HG02571 (cell line): ENCODE data around the gene AGPAT3.

Experiments used
- ATAC-seq: cut with Tn5 transposase; IDR thresholded peaks from one replicate; pipeline ENCODE4 v1.9.1; 2021; ENCODE audit warnings: mild to moderate bottlenecking, moderate library complexity; ENCODE audit not compliant: unreplicated experiment

The AGPAT3 gene

DNA sequence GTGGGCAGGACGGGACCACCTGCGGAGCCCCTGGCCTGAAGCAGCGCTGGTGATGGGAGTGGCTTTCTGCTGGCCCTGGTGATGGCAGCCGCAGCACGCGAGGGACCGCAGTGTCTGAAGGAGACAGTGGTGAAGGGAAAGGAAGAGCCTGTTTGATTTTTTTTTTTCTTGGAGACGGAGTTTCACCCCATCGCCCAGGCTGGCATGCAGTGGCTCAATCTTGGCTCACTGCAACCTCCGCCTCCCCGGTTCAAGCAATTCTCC is 106.9 kb downstream of the AGPAT3 start:
- ATAC-seq: no peak

DNA sequence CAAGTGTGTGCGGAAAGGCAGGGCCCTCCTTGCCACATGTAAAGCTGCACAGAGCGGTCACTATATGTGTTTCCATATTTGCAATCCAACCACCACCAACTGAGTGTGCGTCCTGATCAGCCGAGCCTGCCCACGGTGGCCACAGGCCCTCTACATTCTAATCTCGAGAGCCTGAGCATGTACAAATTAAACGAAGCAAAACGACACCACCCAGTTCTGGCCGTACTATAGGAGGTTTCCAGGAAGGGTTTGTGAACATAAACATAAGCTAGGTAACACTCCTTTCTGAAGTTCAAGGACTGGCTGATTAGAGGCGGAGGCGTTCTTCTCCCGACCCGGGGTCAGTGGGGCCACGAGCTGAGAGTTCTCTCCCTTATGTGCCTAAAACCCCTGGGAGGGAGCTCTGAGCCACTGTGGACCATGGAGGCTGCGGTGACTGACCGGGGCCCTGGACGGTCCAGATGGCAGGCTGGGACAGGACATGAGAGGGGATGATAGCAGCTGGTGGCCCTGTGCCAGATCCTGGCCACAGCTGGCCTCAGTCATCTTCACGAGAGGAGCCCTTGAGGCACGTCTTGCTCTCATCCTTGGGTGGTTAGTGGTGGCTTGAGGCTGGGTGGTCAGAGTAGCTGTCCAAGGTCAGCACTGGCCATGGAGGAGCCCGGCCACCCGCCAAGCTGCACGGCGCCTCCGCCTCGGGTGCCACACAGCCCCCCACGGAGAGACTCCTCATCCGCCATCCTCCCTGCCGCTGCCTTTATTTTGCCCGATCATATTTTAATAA is 108.0 kb downstream of the AGPAT3 start:
- ATAC-seq: no peak

DNA sequence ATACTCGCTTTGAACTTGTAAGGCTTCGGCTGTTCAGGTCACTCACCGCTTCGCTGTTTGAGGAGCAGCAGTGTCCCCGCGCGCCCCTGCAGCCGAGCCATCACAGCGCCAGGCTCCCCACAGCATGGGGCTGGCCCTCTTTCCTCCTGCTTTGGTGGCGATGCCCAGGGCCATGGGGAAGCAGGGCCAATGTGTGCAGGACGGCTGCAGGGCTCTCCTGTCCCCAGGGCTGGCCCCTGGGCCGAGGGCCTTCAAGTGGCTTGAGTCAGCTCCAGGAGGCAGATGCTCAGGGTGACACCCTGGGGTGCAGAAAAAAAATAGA is 108.6 kb downstream of the AGPAT3 start:
- no peak for ATAC-seq

DNA sequence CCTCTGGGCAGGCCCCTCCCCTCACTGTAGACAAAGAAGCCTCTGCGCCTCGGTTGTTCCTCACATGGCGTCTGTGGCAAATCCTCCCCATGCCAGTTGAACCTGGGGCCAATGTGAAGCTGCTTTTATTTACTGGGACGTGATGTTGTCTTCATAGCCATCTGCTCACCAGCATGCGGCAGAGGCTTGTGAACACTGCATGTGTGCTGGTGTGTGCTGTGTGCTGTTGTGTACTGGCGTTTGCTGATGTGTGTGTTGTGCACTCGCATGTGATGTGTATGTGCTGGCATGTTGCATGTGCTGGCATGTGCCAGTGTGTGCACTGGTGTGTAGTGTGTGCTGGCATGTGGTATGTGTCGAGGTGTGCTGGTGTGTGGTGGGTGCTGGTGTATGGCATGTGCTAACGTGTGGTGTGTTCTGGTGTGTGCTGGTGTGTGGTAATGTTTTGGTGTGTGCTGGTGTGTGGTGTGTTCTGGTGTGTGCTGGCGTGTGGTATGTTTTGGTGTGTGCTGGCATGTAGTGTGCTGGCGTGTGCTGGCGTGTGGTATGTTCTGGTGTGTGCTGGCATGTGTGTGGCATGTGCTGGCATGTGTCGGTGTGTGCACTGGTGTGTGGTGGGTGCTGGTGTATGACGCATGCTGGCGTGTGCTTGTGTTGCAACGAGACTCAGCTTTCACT is 109.9 kb downstream of the AGPAT3 start:
- no peak for ATAC-seq

DNA sequence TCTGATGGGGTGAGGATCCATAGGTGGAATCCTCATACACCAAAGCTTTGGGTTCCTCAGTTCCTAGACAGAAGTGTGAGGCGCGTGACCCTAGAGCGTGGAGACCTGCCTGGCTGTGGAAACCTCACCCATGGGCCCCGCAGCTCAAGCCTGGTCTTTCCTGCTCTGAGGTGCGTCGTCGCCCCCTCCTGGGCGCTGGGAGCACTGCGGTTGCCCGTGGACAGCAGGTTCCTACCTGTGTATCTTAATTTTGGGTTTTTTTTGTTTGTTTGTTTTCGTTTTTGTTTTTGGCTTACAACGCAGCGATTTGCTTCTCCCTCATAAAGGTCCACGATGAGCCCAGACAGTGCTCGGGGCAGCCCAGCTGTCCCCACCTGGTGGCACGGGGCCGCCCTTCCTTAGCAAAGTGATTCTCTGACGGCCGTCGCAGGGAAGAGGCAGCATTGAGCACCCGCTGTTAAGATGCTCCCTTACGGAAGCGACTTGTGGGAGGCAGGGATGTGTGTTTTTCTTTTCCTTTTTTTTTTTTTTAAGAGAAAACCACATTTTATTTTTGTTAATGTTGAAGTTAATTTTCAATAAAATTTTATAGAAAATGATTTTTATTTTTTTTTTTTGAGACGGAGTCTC is 110.6 kb downstream of the AGPAT3 start:
- ATAC-seq: no peak

DNA sequence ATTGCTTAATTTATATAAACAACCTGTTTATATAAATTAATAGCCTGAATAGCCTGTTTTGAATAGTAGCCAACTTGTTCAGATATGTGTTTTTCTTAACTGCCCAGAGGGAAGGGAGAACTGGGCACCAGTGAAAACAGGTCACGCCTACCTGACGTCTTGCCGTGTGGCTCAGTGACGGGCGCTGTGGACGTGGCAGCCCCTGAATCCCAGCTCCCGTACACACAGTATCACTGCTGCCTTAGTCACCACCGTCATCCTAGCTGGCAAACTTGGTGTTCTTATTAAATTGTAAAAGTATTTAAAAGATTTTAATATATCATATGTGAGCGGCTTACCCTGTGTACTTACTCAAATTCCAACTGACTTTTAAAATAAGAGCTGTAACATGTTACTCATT is 111.6 kb downstream of the AGPAT3 start:
- ATAC-seq: no peak

DNA sequence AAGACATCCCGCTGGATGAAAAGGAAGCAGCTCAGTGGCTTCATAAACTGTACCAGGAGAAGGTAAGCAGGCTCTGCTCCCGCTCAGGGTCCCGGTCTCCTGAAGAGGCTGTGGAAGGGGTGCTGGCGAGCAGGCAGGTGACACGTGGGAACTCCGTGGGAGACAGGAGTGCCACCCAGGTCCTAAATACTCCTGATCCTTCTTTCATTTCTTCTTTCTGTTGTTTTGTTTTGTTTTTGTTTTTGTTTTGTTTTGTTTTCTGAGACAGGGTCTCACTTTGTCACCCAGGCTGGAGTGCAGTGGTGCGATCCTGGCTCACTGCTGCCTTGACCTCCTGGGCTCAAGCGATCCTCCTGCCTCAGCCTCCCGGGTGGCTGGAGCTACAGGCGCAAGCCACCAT is 113.0 kb downstream of the AGPAT3 start:
- no peak for ATAC-seq

DNA sequence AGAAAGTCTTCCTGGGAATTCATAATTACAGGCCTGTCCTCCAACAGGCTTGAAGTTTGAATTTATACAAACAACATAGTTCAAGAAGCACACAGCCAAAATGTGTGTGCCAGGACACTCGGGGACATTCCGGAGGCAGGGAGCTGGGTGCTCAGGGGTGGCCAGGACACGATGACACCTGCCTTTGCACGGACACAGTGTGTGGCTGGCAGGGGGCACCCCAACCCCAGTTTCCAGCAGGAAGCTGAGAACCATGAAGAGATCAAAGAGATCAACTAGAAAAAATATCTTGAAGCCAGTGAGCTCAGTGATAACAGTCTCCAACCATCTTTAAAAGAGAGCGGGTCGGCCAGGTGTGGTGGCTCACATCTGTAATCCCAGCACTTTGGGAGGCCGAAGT is 114.6 kb downstream of the AGPAT3 start:
- no peak for ATAC-seq

DNA sequence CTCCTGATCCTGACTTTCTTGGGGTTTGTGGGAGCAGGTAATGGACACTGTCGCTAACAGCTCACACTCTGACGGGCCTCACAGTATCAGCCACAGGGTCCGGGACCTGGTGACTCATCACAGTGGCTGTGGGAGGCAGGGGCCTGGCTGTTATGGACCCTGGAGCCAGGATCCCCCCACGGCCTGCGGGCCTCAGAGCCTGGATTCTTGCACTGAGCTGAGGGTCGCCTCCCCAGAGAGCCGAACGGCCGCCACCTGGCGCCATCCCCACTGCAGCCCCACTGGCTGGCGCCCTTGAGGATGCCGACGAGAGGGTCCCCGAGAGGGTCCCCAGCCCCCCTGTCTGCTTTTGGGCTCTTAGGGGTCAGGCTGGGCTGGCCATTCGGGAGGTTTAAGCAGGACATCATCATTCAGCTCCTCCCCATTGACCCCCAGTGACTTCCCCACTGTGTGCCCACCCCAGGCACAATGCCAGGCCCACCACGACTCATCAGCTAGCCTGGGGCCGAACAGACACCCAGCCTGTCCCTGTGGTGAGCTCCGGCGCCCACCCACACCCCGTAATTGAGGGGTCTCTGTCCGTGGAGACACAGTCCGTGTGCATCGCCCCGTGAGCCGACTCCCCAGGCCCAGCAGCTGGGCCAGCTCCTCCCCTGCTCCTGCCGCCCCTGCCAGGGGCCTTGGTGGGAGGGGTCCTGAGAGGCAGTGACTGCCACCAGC is 116.3 kb downstream of the AGPAT3 start:
- ATAC-seq: no peak

DNA sequence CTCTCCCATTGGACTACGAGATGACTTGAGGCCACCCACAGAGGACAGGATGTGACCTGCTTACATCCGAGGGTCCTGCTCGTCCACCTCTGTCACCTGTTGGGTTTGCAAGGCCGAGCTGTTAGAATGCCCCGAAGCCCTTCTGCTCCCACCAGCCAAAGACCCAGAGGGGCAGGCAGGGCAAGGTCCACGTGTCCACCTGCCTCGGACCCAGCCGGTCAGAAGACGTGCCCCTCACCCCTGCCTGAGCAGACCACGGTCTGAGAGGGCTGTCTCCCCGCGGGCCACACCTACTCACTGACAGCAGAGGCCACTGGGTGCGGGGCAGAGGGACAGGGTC is 116.8 kb downstream of the AGPAT3 start:
- ATAC-seq: no peak

DNA sequence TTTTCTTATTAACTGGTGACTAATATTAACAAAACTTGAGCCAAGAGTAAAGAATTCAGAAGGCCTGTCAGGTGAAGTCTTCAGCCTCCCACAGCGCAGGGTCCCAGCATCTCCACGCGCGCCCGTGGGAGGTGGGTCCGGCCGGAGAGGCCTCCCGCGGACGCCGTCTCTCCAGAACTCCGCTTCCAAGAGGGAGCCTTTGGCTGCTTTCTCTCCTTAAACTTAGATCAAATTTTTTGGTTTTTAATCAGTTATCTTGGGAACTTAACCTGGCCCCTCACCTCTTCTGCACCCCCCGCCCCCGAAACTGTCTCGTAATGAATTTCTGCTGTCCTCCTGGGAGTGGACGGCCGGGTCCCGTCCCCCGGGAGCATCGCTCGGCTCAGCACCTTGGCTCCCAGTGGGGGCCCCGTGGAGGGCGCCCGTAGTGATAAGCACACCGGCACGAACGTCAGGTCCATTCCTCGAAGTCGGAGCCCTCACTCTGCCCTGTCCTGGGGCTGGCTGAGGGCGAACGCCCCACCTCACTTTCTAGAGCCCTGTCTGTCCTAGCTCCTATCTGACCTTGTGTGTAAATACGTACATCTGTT is 117.6 kb downstream of the AGPAT3 start:
- no peak for ATAC-seq

DNA sequence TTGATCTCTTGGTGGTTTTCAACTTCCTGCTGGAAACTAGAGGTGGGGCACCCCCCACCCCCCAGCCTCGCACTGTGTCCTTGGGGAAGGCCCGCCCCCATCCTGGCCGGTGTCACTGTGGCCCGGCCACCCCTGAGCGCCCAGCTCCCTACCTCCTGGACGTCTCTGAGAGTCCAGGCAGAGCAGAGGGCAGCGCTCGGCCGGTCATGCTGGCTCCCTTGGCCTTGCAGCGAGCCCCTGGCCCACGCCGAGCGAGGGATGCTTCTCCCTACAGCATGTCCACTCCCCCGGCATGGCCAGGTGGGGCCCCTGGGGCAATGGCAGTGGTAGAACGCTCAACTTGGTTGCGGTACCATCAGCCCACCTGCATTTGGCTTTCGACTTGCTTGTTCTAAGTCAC is 118.4 kb downstream of the AGPAT3 start:
- ATAC-seq: no peak

DNA sequence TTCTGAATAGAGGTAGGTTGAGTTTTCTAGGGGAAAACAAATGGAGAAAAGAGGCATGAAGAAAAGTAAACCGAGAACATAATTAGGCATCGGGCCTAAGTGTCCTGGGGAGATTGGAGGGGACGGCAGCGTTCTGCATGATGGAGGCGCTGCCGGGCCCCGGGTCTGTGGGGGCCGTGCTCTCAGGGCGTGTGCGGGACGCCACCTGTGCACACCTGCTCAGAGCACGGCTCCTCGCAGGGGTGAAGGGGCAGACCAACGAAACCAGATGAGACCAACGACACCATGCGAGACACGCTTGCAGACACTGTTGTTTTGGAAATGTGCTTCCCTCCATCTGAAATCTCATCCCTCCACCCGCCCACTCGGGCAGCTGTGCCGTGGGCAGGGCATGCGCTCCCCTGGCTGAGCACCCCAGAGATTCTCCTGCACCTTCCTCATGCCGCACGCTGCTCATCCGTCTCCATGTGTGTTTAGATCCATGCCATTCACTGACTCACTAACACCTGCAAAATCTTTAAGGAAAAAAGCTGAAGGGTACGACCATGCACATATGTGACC is 118.9 kb downstream of the AGPAT3 start:
- ATAC-seq: no peak

DNA sequence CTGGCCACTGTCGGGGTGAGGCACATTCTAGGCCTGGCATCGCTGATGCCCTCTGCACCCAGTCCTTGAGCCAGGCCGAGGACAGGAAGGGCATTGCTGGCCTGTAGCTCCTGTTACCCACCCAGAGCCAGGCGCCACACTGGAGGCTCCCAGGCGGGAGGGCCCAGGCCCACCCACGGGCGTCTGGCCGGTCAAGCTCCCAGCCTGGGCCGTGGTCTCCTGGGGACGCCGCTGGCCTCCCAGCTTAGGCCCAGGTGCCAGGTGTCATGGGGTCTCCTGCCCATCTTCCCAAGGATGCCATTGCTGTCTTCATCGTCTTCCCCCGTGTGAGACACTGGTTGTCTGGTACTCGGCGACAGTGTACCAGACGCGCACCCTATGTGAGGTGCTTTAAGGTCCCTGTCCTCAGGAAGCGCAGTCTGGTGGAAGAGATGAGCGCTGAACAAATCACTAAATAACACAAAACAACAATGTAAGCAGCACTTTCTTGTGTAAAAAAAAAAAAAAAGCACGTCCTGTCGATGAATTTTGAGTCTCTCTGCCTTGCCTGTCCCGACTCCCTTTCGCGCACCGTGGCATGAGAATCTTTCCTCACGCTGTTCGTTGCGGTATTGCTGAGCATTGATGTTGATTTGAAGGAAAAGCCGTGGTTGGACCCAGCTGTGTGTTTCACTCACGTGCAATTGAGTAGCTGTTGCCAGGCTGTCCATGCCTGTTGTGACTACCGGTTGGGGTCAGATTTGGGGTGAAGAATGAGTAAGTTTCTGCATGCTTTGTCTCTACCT is 120.1 kb downstream of the AGPAT3 start:
- no peak for ATAC-seq

DNA sequence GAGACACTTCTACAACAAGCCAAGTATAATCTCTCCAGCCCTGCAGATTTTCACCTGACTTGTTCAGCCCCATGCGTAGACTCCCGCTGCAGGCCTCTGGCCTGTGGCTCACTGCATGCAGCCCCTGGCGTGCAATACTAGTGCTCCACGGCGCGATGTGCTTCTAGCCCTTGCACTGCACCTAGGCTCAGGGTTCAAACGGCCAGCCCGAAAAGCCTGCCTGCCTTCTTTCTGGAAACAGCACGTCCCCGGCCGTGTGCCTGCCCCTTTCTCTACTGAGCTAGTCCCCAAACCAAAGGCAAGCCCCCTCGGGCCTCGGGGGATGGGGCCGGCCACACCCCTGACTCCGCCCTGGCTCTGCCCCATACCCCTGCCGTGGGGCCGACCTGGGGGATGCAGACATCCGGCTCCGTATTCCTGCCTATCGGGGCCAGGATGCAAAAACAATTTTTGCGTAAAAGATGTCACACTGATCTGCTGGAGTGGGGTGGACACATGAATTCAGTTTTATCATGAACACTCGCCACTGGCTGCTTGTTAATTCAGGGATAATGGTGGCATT is 120.7 kb downstream of the AGPAT3 start:
- no peak for ATAC-seq

DNA sequence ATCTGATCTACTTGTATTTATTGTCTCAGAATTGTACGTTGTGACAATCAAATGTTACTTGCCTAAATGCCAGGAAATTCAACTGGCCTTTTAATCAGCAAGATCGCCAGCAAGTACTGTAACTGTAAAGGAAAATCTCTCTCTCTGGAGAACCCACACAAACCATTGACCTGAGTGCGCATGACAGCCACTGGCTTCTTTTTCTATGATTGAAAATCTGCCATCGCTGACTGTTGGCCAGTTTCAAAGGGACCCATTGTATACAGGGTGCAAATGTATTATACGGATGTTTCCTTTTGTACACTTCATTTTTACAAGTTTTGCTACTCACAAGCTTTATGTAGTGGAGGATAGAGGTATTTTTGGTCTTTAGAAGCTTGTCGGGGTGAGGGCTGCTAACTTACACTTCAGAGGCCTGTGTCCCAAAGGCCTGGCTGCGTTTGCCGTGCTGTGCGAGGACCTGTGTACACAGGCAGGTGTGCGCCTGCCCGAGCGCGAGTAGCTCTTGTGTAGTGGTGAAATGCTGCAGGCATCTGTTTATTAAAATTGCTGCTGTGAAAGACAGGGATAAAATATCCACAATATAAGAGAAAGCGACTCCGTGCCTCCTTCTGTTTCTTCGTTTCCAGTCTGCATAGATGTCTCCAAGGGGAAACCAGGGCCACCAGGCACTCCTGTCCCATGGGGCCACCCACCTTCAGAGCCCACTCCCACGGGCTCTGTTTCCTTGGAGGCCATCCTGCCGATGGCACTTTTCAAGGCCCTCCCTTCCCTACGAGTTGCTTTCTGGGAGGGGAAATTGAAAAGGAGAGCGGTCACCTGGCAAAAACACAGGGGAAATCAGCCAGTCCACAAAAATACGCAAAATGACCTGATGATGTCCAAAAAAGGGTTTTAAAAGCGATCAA is 121.8 kb downstream of the AGPAT3 start:
- no peak for ATAC-seq

DNA sequence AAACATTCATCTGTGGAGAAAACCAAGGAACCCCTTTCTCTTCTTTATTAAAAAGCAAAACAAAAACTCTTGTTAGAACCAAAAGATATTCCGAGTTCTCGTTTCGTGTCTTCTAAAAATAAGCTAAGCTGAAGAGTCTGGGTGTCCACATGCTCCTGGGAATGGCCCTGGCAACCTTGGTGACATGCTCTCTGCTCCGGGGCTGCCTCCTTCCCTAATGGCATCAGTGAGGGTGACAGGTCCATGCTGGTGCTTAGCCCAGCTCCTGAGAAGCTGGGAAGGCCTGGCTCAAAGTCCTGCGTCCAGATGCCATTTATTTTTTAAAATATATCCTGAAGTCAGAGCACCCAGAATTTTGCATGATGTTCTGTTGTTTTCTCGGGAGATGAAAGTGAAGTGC is 122.5 kb downstream of the AGPAT3 start:
- ATAC-seq: no peak

DNA sequence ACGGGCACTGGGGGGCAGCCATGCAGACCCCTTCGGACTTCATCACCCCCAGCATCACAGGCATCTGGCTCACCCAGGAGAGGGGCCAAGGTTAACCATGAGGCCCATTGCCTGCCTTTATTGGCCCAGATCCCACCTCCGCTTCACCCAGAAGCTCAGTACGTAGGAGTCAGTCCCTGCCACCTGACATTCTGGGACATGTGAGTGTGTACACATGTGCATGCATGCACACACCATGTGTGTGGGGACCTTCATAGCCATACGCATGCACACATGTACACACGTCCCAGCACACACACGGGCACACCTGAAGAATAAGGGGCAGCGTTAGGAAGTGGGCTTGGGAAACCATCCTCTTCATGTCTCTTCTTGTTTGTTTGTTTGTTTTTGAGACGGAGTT is 123.0 kb downstream of the AGPAT3 start:
- no peak for ATAC-seq

DNA sequence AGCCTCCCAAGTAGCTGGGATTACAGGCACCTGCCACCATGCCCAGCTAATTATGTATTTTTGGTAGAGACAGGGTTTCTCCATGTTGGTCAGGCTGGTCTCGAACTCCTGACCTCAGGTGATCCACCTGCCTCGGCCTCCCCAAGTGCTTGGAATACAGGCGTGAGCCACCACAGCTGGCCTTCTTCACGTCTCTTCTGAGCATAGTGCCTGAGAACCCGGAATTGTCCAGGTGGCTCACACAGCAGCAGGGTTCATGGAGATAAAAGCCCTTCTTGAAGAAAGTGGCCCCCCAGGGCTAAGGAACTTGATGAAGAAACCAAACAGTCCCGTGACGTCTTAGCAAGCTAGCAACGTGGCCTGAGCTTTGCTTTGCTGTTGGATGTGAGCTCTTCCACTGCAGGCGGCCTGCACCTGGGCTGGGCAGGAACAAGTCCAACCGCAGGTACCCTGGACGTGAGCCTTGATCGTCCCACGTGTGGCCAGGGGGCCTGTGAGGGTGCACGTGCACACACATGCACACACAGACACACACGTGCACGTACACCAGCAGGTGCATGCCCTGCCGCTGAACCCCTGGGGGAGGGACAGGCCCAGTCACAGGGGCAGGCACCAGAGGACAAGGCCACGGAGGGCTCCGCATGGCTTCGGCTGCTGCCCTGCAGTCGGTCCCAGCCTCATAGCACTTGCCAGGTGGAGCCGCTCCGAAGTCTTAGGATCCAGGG is 123.6 kb downstream of the AGPAT3 start:
- ATAC-seq: no peak
